ENCODE data around the gene RRAS2. TPM values are rescaled to one million over a fixed set of nuclear protein-coding genes. Genes with fewer than 3 reads are reported as not detected.

The RRAS2 gene
- polyA plus RNA-seq, 3 donors = 0.19 to 0.31 TPM; not detected in 1

DNA sequence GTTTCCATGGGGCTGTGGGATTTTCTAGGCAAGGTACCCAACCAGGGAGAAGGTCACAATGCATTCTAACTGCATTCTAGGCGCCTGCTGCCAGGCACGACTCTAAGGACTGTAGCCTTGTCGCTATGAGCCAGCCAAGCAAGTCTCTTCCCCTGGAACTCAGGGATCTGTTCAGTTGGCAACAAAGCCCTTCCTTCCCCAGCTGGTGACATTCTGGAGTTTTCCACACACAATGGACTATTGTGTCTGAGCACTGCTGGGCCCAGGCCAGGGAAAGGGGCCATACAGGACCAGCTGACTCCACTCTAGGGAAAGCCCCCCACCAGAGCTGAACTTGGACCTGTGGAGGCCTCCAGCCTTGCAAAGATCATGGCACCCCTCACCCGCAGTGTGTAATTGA lies 116.8 kb downstream of the RRAS2 start:
- H3K4me1 Mint-ChIP-seq = peaks cover 24% of the 10 kb centered on the region
- no peak for DNase-seq
- WGBS (ENCODE audit: insufficient coverage) = 72% methylated on average over 3 of the region's 4 CpGs
- no peak overlapping the region for H3K4me3 Mint-ChIP-seq
- Histone ChIP-seq H3K27me3 (ENCODE audit: control insufficient read depth in 2 of 2, insufficient read depth in 2 of 2, low read length in 2 of 2) (no peaks in the 10 kb centered on the region), H3K4me2 (replicated peaks; ENCODE audit: extremely low read depth, low read length, poor library complexity, severe bottlenecking) (no peak overlapping the region), H3K4me1 (ENCODE audit: control insufficient read depth in 1 of 2, insufficient read depth in 2 of 2, low read length in 2 of 2) (peaks cover 22 to 26% of the 10 kb centered on the region in 2 donors), H3K9me3 (replicated peaks in 1 of 2; ENCODE audit: control insufficient read depth in 1 of 2, insufficient read depth in 1 of 2, low read length in 2 of 2) (no peaks in the 10 kb centered on the region), H2AFZ (ENCODE audit: insufficient read depth, low read depth, low read length, poor library complexity, severe bottlenecking) (no peak overlapping the region), H3K79me2 (ENCODE audit: insufficient read depth, low read length) (no peaks in the 10 kb centered on the region), H3K9ac (ENCODE audit: insufficient read depth, low read length, poor library complexity, severe bottlenecking) (no peak overlapping the region), H3K4me3 (replicated peaks in 1 of 3; ENCODE audit: low read depth in 2 of 3, low read length in 3 of 3) (no peak overlapping the region), H3K27ac (ENCODE audit: low read depth in 1 of 2, low read length in 2 of 2) (no peak overlapping the region), H3K36me3 (replicated peaks in 1 of 2; ENCODE audit: control insufficient read depth in 1 of 2, insufficient read depth in 2 of 2, low read length in 2 of 2) (no peaks in the 10 kb centered on the region), H4K20me1 (ENCODE audit: insufficient read depth, low read length) (no peaks in the 10 kb centered on the region)
- H3K27ac Mint-ChIP-seq = no peak overlapping the region
- H3K9me3 Mint-ChIP-seq = peaks cover 0 to under 1% (median 0%) of the 10 kb centered on the region in 7 donors
- TF ChIP-seq, protein P1, sequence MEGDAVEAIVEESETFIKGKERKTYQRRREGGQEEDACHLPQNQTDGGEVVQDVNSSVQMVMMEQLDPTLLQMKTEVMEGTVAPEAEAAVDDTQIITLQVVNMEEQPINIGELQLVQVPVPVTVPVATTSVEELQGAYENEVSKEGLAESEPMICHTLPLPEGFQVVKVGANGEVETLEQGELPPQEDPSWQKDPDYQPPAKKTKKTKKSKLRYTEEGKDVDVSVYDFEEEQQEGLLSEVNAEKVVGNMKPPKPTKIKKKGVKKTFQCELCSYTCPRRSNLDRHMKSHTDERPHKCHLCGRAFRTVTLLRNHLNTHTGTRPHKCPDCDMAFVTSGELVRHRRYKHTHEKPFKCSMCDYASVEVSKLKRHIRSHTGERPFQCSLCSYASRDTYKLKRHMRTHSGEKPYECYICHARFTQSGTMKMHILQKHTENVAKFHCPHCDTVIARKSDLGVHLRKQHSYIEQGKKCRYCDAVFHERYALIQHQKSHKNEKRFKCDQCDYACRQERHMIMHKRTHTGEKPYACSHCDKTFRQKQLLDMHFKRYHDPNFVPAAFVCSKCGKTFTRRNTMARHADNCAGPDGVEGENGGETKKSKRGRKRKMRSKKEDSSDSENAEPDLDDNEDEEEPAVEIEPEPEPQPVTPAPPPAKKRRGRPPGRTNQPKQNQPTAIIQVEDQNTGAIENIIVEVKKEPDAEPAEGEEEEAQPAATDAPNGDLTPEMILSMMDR (IDR thresholded peaks at IDR 0.05) = no peak
- intact Hi-C loops (cut with micrococcal nuclease) = no loop called here
- H3K27me3 Mint-ChIP-seq (ENCODE audit: low read depth in 3 of 3) = peaks cover 0 to 4% (median 3%) of the 10 kb centered on the region in 3 donors
- no peaks in the 10 kb centered on the region for H3K36me3 Mint-ChIP-seq

DNA sequence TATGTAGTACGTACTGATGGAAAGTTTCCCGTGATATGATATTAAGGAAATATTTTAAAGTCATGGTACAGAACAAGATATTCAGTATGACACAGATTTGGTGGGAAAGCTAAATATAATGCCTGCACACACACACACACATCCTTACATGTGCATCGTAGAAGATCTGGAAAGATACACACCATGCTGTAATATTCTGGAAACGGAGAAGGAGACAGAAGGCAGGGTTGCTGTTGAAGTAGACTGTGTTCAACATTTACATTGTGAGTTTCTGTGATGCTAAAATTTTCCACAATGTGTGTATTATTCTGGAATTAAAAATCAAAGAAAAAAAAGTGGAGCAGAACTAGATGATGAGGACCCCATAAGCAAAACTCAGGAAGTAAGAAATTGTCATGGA lies 118.0 kb downstream of the RRAS2 start:
- Histone ChIP-seq H3K36me3 (replicated peaks in 1 of 2; ENCODE audit: control insufficient read depth in 1 of 2, insufficient read depth in 2 of 2, low read length in 2 of 2) (no peaks in the 10 kb centered on the region), H3K9me3 (replicated peaks in 1 of 2; ENCODE audit: control insufficient read depth in 1 of 2, insufficient read depth in 1 of 2, low read length in 2 of 2) (no peaks in the 10 kb centered on the region), H3K9ac (ENCODE audit: insufficient read depth, low read length, poor library complexity, severe bottlenecking) (no peak overlapping the region), H4K20me1 (ENCODE audit: insufficient read depth, low read length) (no peaks in the 10 kb centered on the region), H3K27ac (ENCODE audit: low read depth in 1 of 2, low read length in 2 of 2) (no peak overlapping the region), H3K4me3 (replicated peaks in 1 of 3; ENCODE audit: low read depth in 2 of 3, low read length in 3 of 3) (no peak overlapping the region), H3K27me3 (ENCODE audit: control insufficient read depth in 2 of 2, insufficient read depth in 2 of 2, low read length in 2 of 2) (peaks cover 0 to 4% of the 10 kb centered on the region in 2 donors), H2AFZ (ENCODE audit: insufficient read depth, low read depth, low read length, poor library complexity, severe bottlenecking) (no peak overlapping the region), H3K79me2 (ENCODE audit: insufficient read depth, low read length) (no peaks in the 10 kb centered on the region), H3K4me1 (ENCODE audit: control insufficient read depth in 1 of 2, insufficient read depth in 2 of 2, low read length in 2 of 2) (peaks cover 31 to 36% of the 10 kb centered on the region in 2 donors), H3K4me2 (replicated peaks; ENCODE audit: extremely low read depth, low read length, poor library complexity, severe bottlenecking) (no peak overlapping the region)
- DNase-seq = no peak
- intact Hi-C loops (cut with micrococcal nuclease) = no loop called here
- H3K27ac Mint-ChIP-seq = no peak overlapping the region
- no CpG with 5 or more reads among the region's 4 CpGs for WGBS (ENCODE audit: insufficient coverage)
- H3K9me3 Mint-ChIP-seq = peaks cover 0 to 2% (median 0%) of the 10 kb centered on the region in 7 donors
- no peaks in the 10 kb centered on the region for H3K36me3 Mint-ChIP-seq
- TF ChIP-seq, protein P1 (IDR thresholded peaks at IDR 0.05) = no peak
- H3K4me3 Mint-ChIP-seq = no peak overlapping the region
- H3K27me3 Mint-ChIP-seq (ENCODE audit: low read depth in 3 of 3) = peaks cover 8 to 9% (median 9%) of the 10 kb centered on the region in 3 donors
- peaks cover 36% of the 10 kb centered on the region for H3K4me1 Mint-ChIP-seq

All from CD14-positive monocyte (primary cell).